ENCODE measurements around the gene TREX2. TPM values are rescaled to one million over a fixed set of nuclear protein-coding genes. Genes with fewer than 3 reads are reported as not detected.

The TREX2 gene
- total and polyA plus RNA-seq, 4 donors: 0.61 to 1.2 (median 0.64) TPM

- WGBS, 2 donors: 90 to 95% methylated on average over 68 to 91 of the region's 91 CpGs
- peak in 1 of 3 donors; percentile 4 for DNase-seq
- no peak overlapping the region for H3K27ac ChIP-seq (ENCODE audit: low read depth in 1 of 2, low read length in 1 of 2)
- no peak overlapping the region for H3K4me3 ChIP-seq
- peaks cover 0 to 4% (median 0%) of the 10 kb centered on the region in 4 donors for H3K36me3 ChIP-seq (ENCODE audit: control insufficient read depth in 4 of 4, insufficient read depth in 4 of 4, low read length in 4 of 4)
- TF ChIP-seq, protein P1, sequence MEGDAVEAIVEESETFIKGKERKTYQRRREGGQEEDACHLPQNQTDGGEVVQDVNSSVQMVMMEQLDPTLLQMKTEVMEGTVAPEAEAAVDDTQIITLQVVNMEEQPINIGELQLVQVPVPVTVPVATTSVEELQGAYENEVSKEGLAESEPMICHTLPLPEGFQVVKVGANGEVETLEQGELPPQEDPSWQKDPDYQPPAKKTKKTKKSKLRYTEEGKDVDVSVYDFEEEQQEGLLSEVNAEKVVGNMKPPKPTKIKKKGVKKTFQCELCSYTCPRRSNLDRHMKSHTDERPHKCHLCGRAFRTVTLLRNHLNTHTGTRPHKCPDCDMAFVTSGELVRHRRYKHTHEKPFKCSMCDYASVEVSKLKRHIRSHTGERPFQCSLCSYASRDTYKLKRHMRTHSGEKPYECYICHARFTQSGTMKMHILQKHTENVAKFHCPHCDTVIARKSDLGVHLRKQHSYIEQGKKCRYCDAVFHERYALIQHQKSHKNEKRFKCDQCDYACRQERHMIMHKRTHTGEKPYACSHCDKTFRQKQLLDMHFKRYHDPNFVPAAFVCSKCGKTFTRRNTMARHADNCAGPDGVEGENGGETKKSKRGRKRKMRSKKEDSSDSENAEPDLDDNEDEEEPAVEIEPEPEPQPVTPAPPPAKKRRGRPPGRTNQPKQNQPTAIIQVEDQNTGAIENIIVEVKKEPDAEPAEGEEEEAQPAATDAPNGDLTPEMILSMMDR (IDR thresholded peaks at IDR 0.05; ENCODE audit: control extremely low read depth, extremely low read depth): no peak
- peaks cover 0 to 6% (median 4%) of the 10 kb centered on the region in 5 donors for H3K4me1 ChIP-seq (ENCODE audit: control insufficient read depth in 5 of 5, insufficient read depth in 5 of 5, low read length in 5 of 5)
- ATAC-seq (ENCODE audit: insufficient read depth, low FRiP score): no peak
- H3K27me3 ChIP-seq (ENCODE audit: control insufficient read depth in 3 of 3, insufficient read depth in 3 of 3, low read length in 2 of 3): no peaks in the 10 kb centered on the region
- no peak overlapping the region for H3K9ac ChIP-seq (ENCODE audit: insufficient read depth in 1 of 2, low read length in 2 of 2)
- H3K9me3 ChIP-seq (ENCODE audit: control insufficient read depth in 4 of 4, insufficient read depth in 3 of 4, low read length in 3 of 4): no peaks in the 10 kb centered on the region
These were observed 24.8 kb downstream of the TREX2 start for GRCh38 chrX:153420851-153421599.

DNA sequence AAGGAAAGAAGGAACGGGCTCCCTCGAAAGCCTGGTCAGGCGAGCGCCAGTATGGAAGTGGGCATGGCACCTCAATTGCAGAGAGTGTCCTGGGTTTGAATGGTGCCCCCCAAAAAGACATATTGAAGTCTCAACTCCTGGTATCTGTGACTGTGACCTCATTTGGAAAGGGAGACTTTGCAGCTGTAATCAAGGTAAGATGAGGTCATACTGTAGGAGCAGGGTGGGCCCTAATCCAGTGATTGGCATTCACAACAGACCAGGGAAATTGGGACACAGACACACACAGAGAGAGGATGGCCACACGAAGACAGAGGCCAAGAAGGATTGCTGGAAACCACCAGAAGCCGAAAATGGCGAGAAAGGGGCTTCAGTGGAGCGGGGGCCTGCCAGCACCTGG lies 28.2 kb downstream of the TREX2 start:
- Histone ChIP-seq H3K36me3 (ENCODE audit: control insufficient read depth in 4 of 4, insufficient read depth in 4 of 4, low read length in 4 of 4) (peaks cover 0 to 4% (median 0%) of the 10 kb centered on the region in 4 donors), H3K9me3 (ENCODE audit: control insufficient read depth in 4 of 4, insufficient read depth in 3 of 4, low read length in 3 of 4) (no peaks in the 10 kb centered on the region), H3K27ac (ENCODE audit: low read depth in 1 of 2, low read length in 1 of 2) (no peak overlapping the region), H3K4me1 (ENCODE audit: control insufficient read depth in 5 of 5, insufficient read depth in 5 of 5, low read length in 5 of 5) (peaks cover 0 to 1% (median 0%) of the 10 kb centered on the region in 5 donors), H3K9ac (ENCODE audit: insufficient read depth in 1 of 2, low read length in 2 of 2) (no peak overlapping the region), H3K4me3 (no peak overlapping the region), H3K27me3 (ENCODE audit: control insufficient read depth in 3 of 3, insufficient read depth in 3 of 3, low read length in 2 of 3) (no peaks in the 10 kb centered on the region)
- TF ChIP-seq, protein P1 (IDR thresholded peaks at IDR 0.05; ENCODE audit: control extremely low read depth, extremely low read depth): no peak
- no peak for DNase-seq
- no peak for ATAC-seq (ENCODE audit: insufficient read depth, low FRiP score)
- 86 to 94% methylated on average over 8 of the region's 8 CpGs for WGBS, 2 donors

DNA sequence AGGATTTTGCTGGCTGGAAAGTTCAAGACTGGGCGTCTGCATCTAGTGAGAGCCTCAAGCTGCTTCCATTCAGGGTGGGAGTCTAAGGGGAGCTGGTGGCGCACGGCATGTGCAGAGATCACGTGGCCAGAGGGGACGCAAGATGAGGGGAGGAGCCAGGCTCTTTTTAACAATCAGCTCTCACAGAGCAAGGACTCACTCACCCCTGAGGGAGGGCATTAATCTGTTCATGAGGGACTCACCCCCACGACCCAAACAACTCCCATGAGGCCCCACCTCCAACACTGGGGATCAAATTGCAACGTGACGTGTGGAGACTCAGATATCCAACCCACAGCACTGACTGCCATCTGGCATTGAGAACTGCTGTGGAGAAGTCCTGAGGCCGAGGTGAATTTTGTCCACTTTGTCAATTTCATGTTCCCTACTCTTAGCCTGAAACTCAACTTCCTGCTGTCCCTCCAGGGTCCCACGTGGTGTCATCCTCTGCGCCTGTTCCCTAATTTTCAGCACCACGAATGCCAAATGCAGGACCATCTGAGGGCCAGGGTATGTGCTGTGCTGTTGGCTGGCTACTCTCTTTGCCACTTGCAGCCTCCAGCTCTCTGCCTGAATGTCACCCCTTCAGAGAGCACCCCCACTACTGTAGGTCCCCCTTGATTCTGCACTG lies 28.9 kb downstream of the TREX2 start:
- ATAC-seq (ENCODE audit: insufficient read depth, low FRiP score): no peak
- DNase-seq: no peak
- peaks cover 0 to 2% (median 0%) of the 10 kb centered on the region in 5 donors for H3K4me1 ChIP-seq (ENCODE audit: control insufficient read depth in 5 of 5, insufficient read depth in 5 of 5, low read length in 5 of 5)
- peaks cover 0 to 4% (median 0%) of the 10 kb centered on the region in 4 donors for H3K36me3 ChIP-seq (ENCODE audit: control insufficient read depth in 4 of 4, insufficient read depth in 4 of 4, low read length in 4 of 4)
- no peak overlapping the region for H3K27ac ChIP-seq (ENCODE audit: low read depth in 1 of 2, low read length in 1 of 2)
- no peaks in the 10 kb centered on the region for H3K27me3 ChIP-seq (ENCODE audit: control insufficient read depth in 3 of 3, insufficient read depth in 3 of 3, low read length in 2 of 3)
- TF ChIP-seq, protein P1 (IDR thresholded peaks at IDR 0.05; ENCODE audit: control extremely low read depth, extremely low read depth): no peak
- H3K4me3 ChIP-seq: no peak overlapping the region
- no peaks in the 10 kb centered on the region for H3K9me3 ChIP-seq (ENCODE audit: control insufficient read depth in 4 of 4, insufficient read depth in 3 of 4, low read length in 3 of 4)
- WGBS, 2 donors: 46 to 63% methylated on average over 12 of the region's 12 CpGs
- no peak overlapping the region for H3K9ac ChIP-seq (ENCODE audit: insufficient read depth in 1 of 2, low read length in 2 of 2)

Measured in lung (tissue), 12 donors.